HG02759 (cell line): ENCODE data around the gene MPPED1.

Source experiments
- ATAC-seq: cut with Tn5 transposase; IDR thresholded peaks from one replicate; pipeline ENCODE4 v1.9.1; 2021; ENCODE audit warnings: mild to moderate bottlenecking, moderate library complexity; ENCODE audit not compliant: unreplicated experiment

MPPED1 gene

GRCh38 chr22:43474161-43475101 is 62.6 kb downstream of the MPPED1 start:
- ATAC-seq: no peak

GRCh38 chr22:43475549-43476076 is 63.8 kb downstream of the MPPED1 start:
- no peak for ATAC-seq

GRCh38 chr22:43476341-43476740 is 64.5 kb downstream of the MPPED1 start:
- ATAC-seq: no peak

- no peak for ATAC-seq
Measured at GRCh38 chr22:43476751-43477725, 65.2 kb downstream of the MPPED1 start.

GRCh38 chr22:43477966-43478365 is 66.2 kb downstream of the MPPED1 start:
- ATAC-seq: no peak

GRCh38 chr22:43478621-43479300 is 66.9 kb downstream of the MPPED1 start:
- ATAC-seq: no peak

GRCh38 chr22:43479301-43479950 is 67.6 kb downstream of the MPPED1 start:
- ATAC-seq: no peak

GRCh38 chr22:43479962-43480361 is 68.1 kb downstream of the MPPED1 start:
- no peak for ATAC-seq

GRCh38 chr22:43481568-43482317 is 69.9 kb downstream of the MPPED1 start:
- ATAC-seq: no peak

GRCh38 chr22:43482318-43482625 is 70.5 kb downstream of the MPPED1 start:
- ATAC-seq: no peak

- ATAC-seq: no peak
Measured at GRCh38 chr22:43483266-43483665, 71.5 kb downstream of the MPPED1 start.

GRCh38 chr22:43483669-43484068 is 71.9 kb downstream of the MPPED1 start:
- no peak for ATAC-seq

GRCh38 chr22:43484227-43484626 is 72.4 kb downstream of the MPPED1 start:
- ATAC-seq: no peak

GRCh38 chr22:43485502-43486089 is 73.8 kb downstream of the MPPED1 start:
- no peak for ATAC-seq

GRCh38 chr22:43487311-43488030 is 75.7 kb downstream of the MPPED1 start:
- no peak for ATAC-seq

- ATAC-seq: no peak
Measured at GRCh38 chr22:43488031-43488866, 76.4 kb downstream of the MPPED1 start.

GRCh38 chr22:43488937-43489336 is 77.1 kb downstream of the MPPED1 start:
- no peak for ATAC-seq

- ATAC-seq: no peak
Measured at GRCh38 chr22:43490311-43490710, 78.5 kb downstream of the MPPED1 start.
